GM12891 (cell line): ENCODE measurements around the gene THSD7B.

Experiments used
- PAX5 ChIP-seq: IDR thresholded peaks from 2 replicates; pipeline ENCODE4 v1.6.1; 2011; ENCODE audit warnings: low read length, moderate library complexity, mild to moderate bottlenecking; ENCODE audit not compliant: insufficient read depth, severe bottlenecking
- POLR2A ChIP-seq: IDR thresholded peaks from 2 replicates; pipeline ENCODE4 v1.6.1; 2011; ENCODE audit warnings: low read depth, low read length, control low read depth
- POLR2AphosphoS5 ChIP-seq: IDR thresholded peaks from 2 replicates; pipeline ENCODE4 v1.6.1; 2011; ENCODE audit warnings: low read depth, low read length, control low read depth
- POU2F2 ChIP-seq: IDR thresholded peaks from 2 replicates; pipeline ENCODE4 v1.6.1; 2011; ENCODE audit warnings: low read depth, mild to moderate bottlenecking, control low read depth, low read length, moderate library complexity
- SPI1 ChIP-seq: IDR thresholded peaks from 2 replicates; pipeline ENCODE4 v1.6.1; 2011; ENCODE audit warnings: low read depth, low read length, control low read depth
- TAF1 ChIP-seq: IDR thresholded peaks from 2 replicates; pipeline ENCODE4 v1.6.1; 2011; ENCODE audit warnings: low read depth, low read length, control low read depth

DNA sequence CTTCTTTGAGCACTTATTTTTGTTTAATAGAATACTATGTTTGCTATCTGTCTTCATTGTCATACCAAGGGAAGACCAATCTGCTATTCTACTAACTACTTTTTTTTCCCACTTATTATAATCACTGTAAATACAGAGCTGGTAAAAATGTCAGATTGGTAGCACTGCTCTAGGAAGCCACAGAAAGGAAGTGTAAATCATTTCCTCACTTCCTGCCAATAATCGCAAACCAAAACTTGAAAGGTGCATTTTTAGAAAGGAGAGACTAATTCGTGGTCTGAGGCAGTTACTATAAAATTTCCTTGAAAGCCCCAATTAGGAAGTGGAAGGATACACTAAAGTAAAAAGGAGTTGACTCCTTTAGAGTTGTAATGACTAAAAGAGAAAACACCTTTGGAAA, 13.9 kb upstream of the THSD7B start:
- TF ChIP-seq POLR2AphosphoS5 (no peak), POLR2A (no peak), TAF1 (no peak), POU2F2 (no peak), SPI1 (no peak), PAX5 (no peak)
